Activated CD4-positive, CD25-positive, alpha-beta regulatory T cell treated with anti-CD3 and anti-CD28 coated beads, Interleukin-2, amount 50 U/mL, for 24 hours (primary cell): Measurements from ENCODE around the gene RXFP3.
"Not testable (repeated sequence)": the region's sequence is repeated elsewhere in the genome, so short reads cannot be mapped to it uniquely, and the experiment has no call there.

Experiments used
- ATAC-seq, 2 donors: fragments of 150-1000 bp; cut with Tn5 transposase; one replicate each; pipeline ENCODE4 v1.10.0; 2021; ENCODE audit warnings: mild to moderate bottlenecking in 1 of 2, moderate library complexity in 1 of 2

The RXFP3 gene

GRCh38 chr5:33936004-33936380 lies 194 bp upstream of the RXFP3 start:
- no peak for ATAC-seq

GRCh38 chr5:33937017-33937706 lies 976 bp downstream of the RXFP3 start:
- ATAC-seq = no peak

GRCh38 chr5:33937707-33938506 lies 1.7 kb downstream of the RXFP3 start:
- no peak for ATAC-seq

- ATAC-seq = no peak
These were observed 2.3 kb downstream of the RXFP3 start for GRCh38 chr5:33938507-33938796.

- ATAC-seq = no peak
These were observed 2.7 kb downstream of the RXFP3 start for GRCh38 chr5:33938881-33939280.

- ATAC-seq = no peak
These were observed 3.5 kb downstream of the RXFP3 start for GRCh38 chr5:33939556-33940262.

GRCh38 chr5:33941090-33941489 lies 4.9 kb downstream of the RXFP3 start:
- no peak for ATAC-seq

- ATAC-seq = no peak
These were observed 8.5 kb downstream of the RXFP3 start for GRCh38 chr5:33944543-33945132.

- not testable (repeated sequence) for ATAC-seq
These were observed 16.0 kb downstream of the RXFP3 start for GRCh38 chr5:33952175-33952574.

GRCh38 chr5:33957577-33958150 lies 21.5 kb downstream of the RXFP3 start:
- ATAC-seq = no peak

GRCh38 chr5:33958176-33958575 lies 22.0 kb downstream of the RXFP3 start:
- ATAC-seq = no peak

- ATAC-seq = peak; percentile 55 to 61
These were observed 28.0 kb downstream of the RXFP3 start for GRCh38 chr5:33964132-33964700.

- no peak for ATAC-seq
These were observed 30.6 kb downstream of the RXFP3 start for GRCh38 chr5:33966805-33967204.

- ATAC-seq = no peak
These were observed 32.2 kb downstream of the RXFP3 start for GRCh38 chr5:33968211-33969005.

GRCh38 chr5:33969572-33970452 lies 33.6 kb downstream of the RXFP3 start:
- no peak for ATAC-seq

GRCh38 chr5:33973271-33973670 lies 37.1 kb downstream of the RXFP3 start:
- peak; percentile 58 to 71 for ATAC-seq

GRCh38 chr5:33975852-33976251 lies 39.7 kb downstream of the RXFP3 start:
- no peak for ATAC-seq

GRCh38 chr5:33976307-33976706 lies 40.1 kb downstream of the RXFP3 start:
- no peak for ATAC-seq

GRCh38 chr5:33978306-33978705 lies 42.1 kb downstream of the RXFP3 start:
- ATAC-seq = no peak

- ATAC-seq = no peak
These were observed 43.8 kb downstream of the RXFP3 start for GRCh38 chr5:33980030-33980429.
